ENCODE data around the gene LRRC4C. TPM values are rescaled to one million over a fixed set of nuclear protein-coding genes. Genes with fewer than 3 reads are reported as not detected.

LRRC4C gene
- total RNA-seq, 1 experiment from 2014 or later = not detected

GRCh38 chr11:41286751-41287150 is 172.7 kb downstream of the LRRC4C start:
- POLR2A ChIA-PET (ENCODE audit: unreplicated experiment) = no interaction called here

DNA sequence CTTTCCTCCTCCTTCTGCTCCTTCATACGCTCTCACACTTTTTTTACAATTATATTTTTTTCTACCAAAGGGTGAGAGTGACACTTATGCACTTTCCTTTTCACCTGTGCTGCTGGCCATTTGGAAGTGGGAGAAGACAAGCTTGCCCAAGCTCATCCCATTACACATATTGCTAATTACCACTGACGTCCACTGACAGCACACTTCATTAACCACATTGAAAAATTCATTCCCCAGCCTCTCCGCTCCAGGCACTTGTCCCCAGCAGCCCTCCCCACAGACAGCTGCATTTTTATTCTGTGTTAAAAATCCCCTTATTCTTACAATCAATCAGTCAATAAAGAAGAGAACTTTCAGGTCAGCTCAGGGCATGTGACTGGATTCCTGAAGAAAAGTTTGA is 175.1 kb downstream of the LRRC4C start:
- TF ChIP-seq, protein P1, sequence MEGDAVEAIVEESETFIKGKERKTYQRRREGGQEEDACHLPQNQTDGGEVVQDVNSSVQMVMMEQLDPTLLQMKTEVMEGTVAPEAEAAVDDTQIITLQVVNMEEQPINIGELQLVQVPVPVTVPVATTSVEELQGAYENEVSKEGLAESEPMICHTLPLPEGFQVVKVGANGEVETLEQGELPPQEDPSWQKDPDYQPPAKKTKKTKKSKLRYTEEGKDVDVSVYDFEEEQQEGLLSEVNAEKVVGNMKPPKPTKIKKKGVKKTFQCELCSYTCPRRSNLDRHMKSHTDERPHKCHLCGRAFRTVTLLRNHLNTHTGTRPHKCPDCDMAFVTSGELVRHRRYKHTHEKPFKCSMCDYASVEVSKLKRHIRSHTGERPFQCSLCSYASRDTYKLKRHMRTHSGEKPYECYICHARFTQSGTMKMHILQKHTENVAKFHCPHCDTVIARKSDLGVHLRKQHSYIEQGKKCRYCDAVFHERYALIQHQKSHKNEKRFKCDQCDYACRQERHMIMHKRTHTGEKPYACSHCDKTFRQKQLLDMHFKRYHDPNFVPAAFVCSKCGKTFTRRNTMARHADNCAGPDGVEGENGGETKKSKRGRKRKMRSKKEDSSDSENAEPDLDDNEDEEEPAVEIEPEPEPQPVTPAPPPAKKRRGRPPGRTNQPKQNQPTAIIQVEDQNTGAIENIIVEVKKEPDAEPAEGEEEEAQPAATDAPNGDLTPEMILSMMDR (conservative IDR thresholded peaks at IDR 0.05; ENCODE audit: low read depth, low read length) = no peak
- TF ChIP-seq EZH2phosphoT487 (IDR thresholded peaks at IDR 0.05; ENCODE audit: borderline replicate concordance, low read length) (no peak), EZH2 (IDR thresholded peaks at IDR 0.05; ENCODE audit: low read length, unreplicated experiment) (no peak)
- Histone ChIP-seq H2AFZ (ENCODE audit: low read length) (no peak overlapping the region), H3K9me2 (replicated peaks; ENCODE audit: low read length) (no peaks in the 10 kb centered on the region), H3F3A (ENCODE audit: low read length, unreplicated experiment) (no peaks in the 10 kb centered on the region), H3K4me1 (ENCODE audit: insufficient read depth, low read length) (peaks cover 22% of the 10 kb centered on the region), H3K4me2 (ENCODE audit: low read length) (peak overlapping the region; percentile 29; the same call in 1 of the 2 replicates), H3K9me3 (ENCODE audit: low read length) (no peaks in the 10 kb centered on the region), H3K27me3 (ENCODE audit: low read length) (no peaks in the 10 kb centered on the region), H3K27ac (ENCODE audit: low read length) (peak overlapping the region; percentile 88), H3K79me2 (ENCODE audit: low read length) (no peaks in the 10 kb centered on the region), H3K4me3 (ENCODE audit: low read length) (no peak overlapping the region), H4K20me1 (ENCODE audit: low read length) (no peaks in the 10 kb centered on the region), H3K9ac (ENCODE audit: low read length) (peak overlapping the region; percentile 13; the same call in 1 of the 2 replicates), H3K36me3 (ENCODE audit: low read depth, low read length) (no peaks in the 10 kb centered on the region)
- POLR2A ChIA-PET (ENCODE audit: unreplicated experiment) = no interaction called here
- ATAC-seq = no peak
- CTCF ChIA-PET = no interaction called here
- intact Hi-C loops (cut with micrococcal nuclease) = no loop called here
- DNase-seq = no peak
- no TSS peak for BruUV-seq (replicated peaks)

More at GRCh38 chr11:41286751-41287150, 172.7 kb downstream of the LRRC4C start:
- no peaks in the 10 kb centered on the region for H3K9me3 ChIP-seq (ENCODE audit: low read length)
- H2AFZ ChIP-seq (ENCODE audit: low read length) = no peak overlapping the region
- no peak overlapping the region for H3K9ac ChIP-seq (ENCODE audit: low read length)
- no peaks in the 10 kb centered on the region for H3K9me2 ChIP-seq (replicated peaks; ENCODE audit: low read length)
- no peaks in the 10 kb centered on the region for H3F3A ChIP-seq (ENCODE audit: low read length, unreplicated experiment)
- peaks cover 16% of the 10 kb centered on the region for H3K4me1 ChIP-seq (ENCODE audit: insufficient read depth, low read length)
- BruUV-seq (replicated peaks) = no TSS peak
- no peak overlapping the region for H3K4me3 ChIP-seq (ENCODE audit: low read length)
- TF ChIP-seq EZH2 (IDR thresholded peaks at IDR 0.05; ENCODE audit: low read length, unreplicated experiment) = no peak
- TF ChIP-seq, protein P1 (conservative IDR thresholded peaks at IDR 0.05; ENCODE audit: low read depth, low read length) = no peak
- TF ChIP-seq EZH2phosphoT487 (IDR thresholded peaks at IDR 0.05; ENCODE audit: borderline replicate concordance, low read length) = no peak
- H3K27me3 ChIP-seq (ENCODE audit: low read length) = no peaks in the 10 kb centered on the region
- intact Hi-C loops (cut with micrococcal nuclease) = no loop called here
- ATAC-seq = no peak
- H3K4me2 ChIP-seq (ENCODE audit: low read length) = no peak overlapping the region
- no peaks in the 10 kb centered on the region for H4K20me1 ChIP-seq (ENCODE audit: low read length)
- no peak overlapping the region for H3K27ac ChIP-seq (ENCODE audit: low read length)
- CTCF ChIA-PET = no interaction called here
- no peaks in the 10 kb centered on the region for H3K79me2 ChIP-seq (ENCODE audit: low read length)
- H3K36me3 ChIP-seq (ENCODE audit: low read depth, low read length) = no peaks in the 10 kb centered on the region
- no peak for DNase-seq

DNA sequence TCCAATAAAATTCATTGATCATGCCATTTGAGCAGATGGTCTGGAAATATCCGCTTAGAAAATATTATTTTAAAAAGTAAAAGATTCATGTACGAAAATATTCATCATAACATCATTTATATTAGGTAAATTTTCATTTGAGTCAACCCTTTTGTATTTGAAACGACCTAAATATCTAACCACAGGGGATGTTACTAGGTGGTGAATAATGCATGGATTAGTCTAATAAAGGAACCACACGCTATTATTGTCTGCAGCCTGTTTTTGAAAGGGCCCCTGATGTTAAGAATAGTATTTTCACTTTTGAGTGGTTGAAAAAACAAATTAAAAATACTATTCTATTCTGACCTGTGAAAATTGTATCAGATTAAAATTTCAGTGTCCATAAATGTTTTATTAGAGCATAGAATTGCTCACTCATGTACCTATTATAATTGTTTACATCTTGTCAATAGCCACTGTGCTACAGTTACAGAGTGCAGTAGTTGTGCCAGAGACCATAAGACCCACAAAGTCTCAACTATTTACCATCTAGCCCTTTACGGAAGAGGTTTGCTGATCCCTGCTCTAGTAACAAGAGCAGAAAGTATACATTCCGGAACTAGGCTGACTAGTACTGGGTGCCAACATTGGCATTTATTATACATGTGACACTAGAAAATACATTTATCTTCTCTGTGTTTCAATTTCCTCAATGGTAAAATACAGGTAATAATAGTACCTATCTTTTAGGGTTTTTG is 176.1 kb downstream of the LRRC4C start:
- Histone ChIP-seq H3K27ac (ENCODE audit: low read length) (peak overlapping the region; percentile 88), H3K79me2 (ENCODE audit: low read length) (no peaks in the 10 kb centered on the region), H3K4me2 (ENCODE audit: low read length) (peak overlapping the region; percentile 29), H3K4me1 (ENCODE audit: insufficient read depth, low read length) (peaks cover 22% of the 10 kb centered on the region), H2AFZ (ENCODE audit: low read length) (no peak overlapping the region), H3K36me3 (ENCODE audit: low read depth, low read length) (no peaks in the 10 kb centered on the region), H3K4me3 (ENCODE audit: low read length) (no peak overlapping the region), H3K9me2 (replicated peaks; ENCODE audit: low read length) (no peaks in the 10 kb centered on the region), H3K9me3 (ENCODE audit: low read length) (no peaks in the 10 kb centered on the region), H4K20me1 (ENCODE audit: low read length) (no peaks in the 10 kb centered on the region), H3K9ac (ENCODE audit: low read length) (peak overlapping the region; percentile 61), H3K27me3 (ENCODE audit: low read length) (no peaks in the 10 kb centered on the region), H3F3A (ENCODE audit: low read length, unreplicated experiment) (no peaks in the 10 kb centered on the region)
- DNase-seq (peak; percentile 59), ATAC-seq (no peak)
- CTCF ChIA-PET = no interaction called here
- no TSS peak for BruUV-seq (replicated peaks)
- TF ChIP-seq, protein P1 (conservative IDR thresholded peaks at IDR 0.05; ENCODE audit: low read depth, low read length) = no peak
- TF ChIP-seq EZH2phosphoT487 (IDR thresholded peaks at IDR 0.05; ENCODE audit: borderline replicate concordance, low read length) (no peak), EZH2 (IDR thresholded peaks at IDR 0.05; ENCODE audit: low read length, unreplicated experiment) (no peak)
- POLR2A ChIA-PET (ENCODE audit: unreplicated experiment) = no interaction called here
- intact Hi-C loops (cut with micrococcal nuclease) = no loop called here
